GM18870 (cell line): Measurements from ENCODE around the gene LHCGR.

Experiments used
- ATAC-seq: cut with Tn5 transposase; IDR thresholded peaks from one replicate; pipeline ENCODE4 v1.9.1; 2021; ENCODE audit warnings: moderate library complexity; ENCODE audit not compliant: unreplicated experiment

LHCGR gene

GRCh38 chr2:48755473-48755872 is at the start of gene LHCGR:
Gene LHCGR (minus strand): TSS chr2:48755724. CDS start chr2:48755671, 53 bp downstream.
- no peak for ATAC-seq

- ATAC-seq, result no peak
Observed at GRCh38 chr2:48799601-48800000, 44.1 kb upstream of the LHCGR start.

GRCh38 chr2:48795065-48795464 is 39.5 kb upstream of the LHCGR start:
- no peak for ATAC-seq

GRCh38 chr2:48793671-48794070 is 38.1 kb upstream of the LHCGR start:
- no peak for ATAC-seq

GRCh38 chr2:48792030-48792429 is 36.5 kb upstream of the LHCGR start:
- ATAC-seq, result no peak

- ATAC-seq, result no peak
Observed at GRCh38 chr2:48790407-48791170, 35.1 kb upstream of the LHCGR start.

- ATAC-seq, result no peak
Observed at GRCh38 chr2:48787580-48787979, 32.1 kb upstream of the LHCGR start.

GRCh38 chr2:48781366-48781765 is 25.8 kb upstream of the LHCGR start:
- no peak for ATAC-seq

GRCh38 chr2:48779019-48779716 is 23.6 kb upstream of the LHCGR start:
- ATAC-seq, result no peak

- ATAC-seq, result no peak
Observed at GRCh38 chr2:48774251-48774650, 18.7 kb upstream of the LHCGR start.

GRCh38 chr2:48771241-48772014 is 15.9 kb upstream of the LHCGR start:
- no peak for ATAC-seq

GRCh38 chr2:48770181-48770580 is 14.7 kb upstream of the LHCGR start:
- no peak for ATAC-seq

GRCh38 chr2:48768669-48769068 is 13.1 kb upstream of the LHCGR start:
- ATAC-seq, result no peak

- no peak for ATAC-seq
Observed at GRCh38 chr2:48767330-48767729, 11.8 kb upstream of the LHCGR start.

- ATAC-seq, result no peak
Observed at GRCh38 chr2:48760826-48761225, 5.3 kb upstream of the LHCGR start.

GRCh38 chr2:48759682-48760081 is 4.2 kb upstream of the LHCGR start:
- ATAC-seq, result no peak

GRCh38 chr2:48756289-48756688 is 765 bp upstream of the LHCGR start:
- no peak for ATAC-seq

GRCh38 chr2:48754874-48755273 is 650 bp downstream of the LHCGR start:
- no peak for ATAC-seq

GRCh38 chr2:48753228-48753627 is 2.3 kb downstream of the LHCGR start:
- ATAC-seq, result no peak

GRCh38 chr2:48750128-48750739 is 5.3 kb downstream of the LHCGR start:
- peak; percentile 68 for ATAC-seq
